ENCODE measurements around the gene RGS18.

DNA sequence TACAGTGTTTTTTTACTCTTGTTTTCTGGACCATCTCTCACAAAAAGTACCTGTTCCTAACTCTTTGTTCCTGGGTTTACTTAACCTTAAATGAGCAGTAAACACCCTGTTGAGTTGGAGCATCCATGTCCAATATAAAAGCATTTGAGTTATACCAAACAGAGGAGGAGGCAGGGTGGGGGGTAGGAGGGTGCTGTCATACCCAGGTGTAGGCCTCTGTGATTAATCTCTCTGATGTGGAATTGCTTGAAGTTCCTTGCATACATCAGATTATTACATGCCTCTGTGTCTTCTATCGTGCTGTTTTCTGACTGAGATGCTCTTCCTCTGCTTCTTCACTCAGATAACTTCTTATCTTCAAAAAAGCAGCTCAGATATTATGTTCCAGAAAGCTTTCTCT is 28.1 kb upstream of the RGS18 start:
- TF ChIP-seq POLR2A (IDR thresholded peaks at IDR 0.05; ENCODE audit: extremely low read depth, insufficient read length) (no peak), MYC (IDR thresholded peaks at IDR 0.05; ENCODE audit: low read depth, low read length) (no peak)
- TF ChIP-seq, protein P1, sequence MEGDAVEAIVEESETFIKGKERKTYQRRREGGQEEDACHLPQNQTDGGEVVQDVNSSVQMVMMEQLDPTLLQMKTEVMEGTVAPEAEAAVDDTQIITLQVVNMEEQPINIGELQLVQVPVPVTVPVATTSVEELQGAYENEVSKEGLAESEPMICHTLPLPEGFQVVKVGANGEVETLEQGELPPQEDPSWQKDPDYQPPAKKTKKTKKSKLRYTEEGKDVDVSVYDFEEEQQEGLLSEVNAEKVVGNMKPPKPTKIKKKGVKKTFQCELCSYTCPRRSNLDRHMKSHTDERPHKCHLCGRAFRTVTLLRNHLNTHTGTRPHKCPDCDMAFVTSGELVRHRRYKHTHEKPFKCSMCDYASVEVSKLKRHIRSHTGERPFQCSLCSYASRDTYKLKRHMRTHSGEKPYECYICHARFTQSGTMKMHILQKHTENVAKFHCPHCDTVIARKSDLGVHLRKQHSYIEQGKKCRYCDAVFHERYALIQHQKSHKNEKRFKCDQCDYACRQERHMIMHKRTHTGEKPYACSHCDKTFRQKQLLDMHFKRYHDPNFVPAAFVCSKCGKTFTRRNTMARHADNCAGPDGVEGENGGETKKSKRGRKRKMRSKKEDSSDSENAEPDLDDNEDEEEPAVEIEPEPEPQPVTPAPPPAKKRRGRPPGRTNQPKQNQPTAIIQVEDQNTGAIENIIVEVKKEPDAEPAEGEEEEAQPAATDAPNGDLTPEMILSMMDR (IDR thresholded peaks at IDR 0.05; ENCODE audit: low read depth, low read length) = no peak
